ENCODE results near the gene LYRM4. TPM values are rescaled to one million over a fixed set of nuclear protein-coding genes. Genes with fewer than 3 reads are reported as not detected.

LYRM4 gene
- total RNA-seq, 1 experiment from 2014 or later, result 44.3 TPM

GRCh38 chr6:5087389-5087788 lies 173.4 kb downstream of the LYRM4 start:
- H2BK5ac ChIP-seq (ENCODE audit: insufficient read length, low read length), result no peak overlapping the region
- no peaks in the 10 kb centered on the region for H3K79me2 ChIP-seq (ENCODE audit: insufficient read depth, low read length)
- H3T11ph ChIP-seq (ENCODE audit: low read length), result no peak overlapping the region
- H3K27me3 Mint-ChIP-seq (ENCODE audit: low read depth), result peaks cover 85% of the 10 kb centered on the region
- H2AK5ac ChIP-seq (ENCODE audit: insufficient read length, low read length), result no peak overlapping the region
- WGBS (ENCODE audit: extremely low coverage, insufficient read length, low lambda C conversion rate), result no CpG with 5 or more reads among the region's 19 CpGs
- no peaks in the 10 kb centered on the region for H3K4me1 ChIP-seq (ENCODE audit: insufficient read depth, low read length)
- no peak overlapping the region for H2BK15ac ChIP-seq (ENCODE audit: low read depth, low read length)
- peaks cover 23% of the 10 kb centered on the region for H3K23me2 ChIP-seq (ENCODE audit: insufficient read length, low read depth, low read length, poor library complexity, severe bottlenecking)
- H4K8ac ChIP-seq (replicated peaks; ENCODE audit: insufficient read length, low read depth, low read length), result no peak overlapping the region
- no peak overlapping the region for H3K27ac ChIP-seq (ENCODE audit: insufficient read length, low read depth, low read length)
- H3K4me1 Mint-ChIP-seq, result peaks cover 11 to 12% of the 10 kb centered on the region in 2 experiments
- no peak for TF ChIP-seq CTCF (conservative IDR thresholded peaks at IDR 0.05)
- no peak overlapping the region for H3K18ac ChIP-seq (ENCODE audit: insufficient read length, low read depth, low read length)
- H3K56ac ChIP-seq (ENCODE audit: insufficient read length, low read depth, low read length), result no peak overlapping the region
- H3K4ac ChIP-seq (ENCODE audit: low read depth, low read length), result no peak overlapping the region
- no peaks in the 10 kb centered on the region for H4K20me1 ChIP-seq (ENCODE audit: control insufficient read depth, insufficient read depth, insufficient read length)
- no peak overlapping the region for H4K5ac ChIP-seq (ENCODE audit: insufficient read length, low read depth, low read length)
- H3K4me2 ChIP-seq (ENCODE audit: insufficient read depth, insufficient read length, low read length), result no peak overlapping the region
- DNase-seq, result peak; percentile 53
- H3K27me3 ChIP-seq (ENCODE audit: insufficient read depth, low read length), result peaks cover 29% of the 10 kb centered on the region; the same call in 1 of the 2 replicates
- no peak overlapping the region for H3K23ac ChIP-seq (ENCODE audit: insufficient read length, low read depth, low read length)
- no peak overlapping the region; a peak in 1 of 5 replicates for H3K4me3 Mint-ChIP-seq
- no peaks in the 10 kb centered on the region for H3K79me1 ChIP-seq (ENCODE audit: insufficient read depth, low read depth, low read length, poor library complexity, severe bottlenecking)
- H3K36me3 Mint-ChIP-seq (ENCODE audit: insufficient read depth in 1 of 3, low read depth in 3 of 3), result peaks cover 0 to 4% (median 0%) of the 10 kb centered on the region in 3 experiments; a peak in 1 of 7 replicates
- no peak overlapping the region for H2AFZ ChIP-seq (ENCODE audit: low read length)
- H3K9me3 ChIP-seq (ENCODE audit: control insufficient read depth, low read depth, low read length), result no peaks in the 10 kb centered on the region
- no peak overlapping the region for H4K91ac ChIP-seq (ENCODE audit: insufficient read length, low read depth, low read length)
- H2BK12ac ChIP-seq (ENCODE audit: insufficient read length, low read depth, low read length), result no peak overlapping the region
- no peak overlapping the region for H2BK120ac ChIP-seq (ENCODE audit: low read depth, low read length, poor library complexity, severe bottlenecking)
- H3K14ac ChIP-seq (ENCODE audit: insufficient read depth, low read length), result no peak overlapping the region
- H3K27ac Mint-ChIP-seq, result no peak overlapping the region
- H2BK20ac ChIP-seq (ENCODE audit: low read depth, low read length, poor library complexity, severe bottlenecking), result no peak overlapping the region
- H3K9me3 Mint-ChIP-seq, result peaks cover 2 to 8% of the 10 kb centered on the region in 2 experiments; a peak in 2 of 5 replicates
- H3K9ac ChIP-seq (ENCODE audit: extremely low read depth, insufficient read length, low read length), result no peak overlapping the region

All from H9 (cell line).